Stomach (tissue), 4 donors: ENCODE results near the gene COL19A1.

ENCODE experiments used
- EP300 ChIP-seq: sonication (generic); formaldehyde crosslinking; IDR thresholded peaks from one replicate; pipeline ENCODE4 v1.6.1; 2017; ENCODE audit warnings: antibody characterized with exemption
- POLR2A ChIP-seq, 4 donors: fragments of 450-650 bp; IDR thresholded peaks; one replicate each; pipeline ENCODE4 v1.6.1; 2016; ENCODE audit warnings: antibody characterized with exemption in 4 of 4, control low read depth in 2 of 4, mild to moderate bottlenecking in 1 of 4, moderate library complexity in 1 of 4
- POLR2AphosphoS5 ChIP-seq, 3 donors: sonication (generic); formaldehyde crosslinking; IDR thresholded peaks; one replicate each; pipeline ENCODE4 v1.6.1; 2016; ENCODE audit warnings: antibody characterized with exemption in 3 of 3
- TF ChIP-seq, protein P1 (sequence below), 7 experiments: fragments of 450-650 bp in 4 of 7; fragments of 200-600 bp in 3 of 7; sonication (generic) in 3 of 7; IDR thresholded peaks; one replicate each; pipeline ENCODE4 v1.5.1; 2016 to 2019; ENCODE audit warnings: antibody characterized with exemption in 7 of 7, control low read depth in 2 of 7, mild to moderate bottlenecking in 1 of 7

- TF ChIP-seq, protein P1, sequence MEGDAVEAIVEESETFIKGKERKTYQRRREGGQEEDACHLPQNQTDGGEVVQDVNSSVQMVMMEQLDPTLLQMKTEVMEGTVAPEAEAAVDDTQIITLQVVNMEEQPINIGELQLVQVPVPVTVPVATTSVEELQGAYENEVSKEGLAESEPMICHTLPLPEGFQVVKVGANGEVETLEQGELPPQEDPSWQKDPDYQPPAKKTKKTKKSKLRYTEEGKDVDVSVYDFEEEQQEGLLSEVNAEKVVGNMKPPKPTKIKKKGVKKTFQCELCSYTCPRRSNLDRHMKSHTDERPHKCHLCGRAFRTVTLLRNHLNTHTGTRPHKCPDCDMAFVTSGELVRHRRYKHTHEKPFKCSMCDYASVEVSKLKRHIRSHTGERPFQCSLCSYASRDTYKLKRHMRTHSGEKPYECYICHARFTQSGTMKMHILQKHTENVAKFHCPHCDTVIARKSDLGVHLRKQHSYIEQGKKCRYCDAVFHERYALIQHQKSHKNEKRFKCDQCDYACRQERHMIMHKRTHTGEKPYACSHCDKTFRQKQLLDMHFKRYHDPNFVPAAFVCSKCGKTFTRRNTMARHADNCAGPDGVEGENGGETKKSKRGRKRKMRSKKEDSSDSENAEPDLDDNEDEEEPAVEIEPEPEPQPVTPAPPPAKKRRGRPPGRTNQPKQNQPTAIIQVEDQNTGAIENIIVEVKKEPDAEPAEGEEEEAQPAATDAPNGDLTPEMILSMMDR (IDR thresholded peaks at IDR 0.05): no peak
- no peak for TF ChIP-seq EP300
- TF ChIP-seq POLR2A (IDR thresholded peaks at IDR 0.05): no peak
- TF ChIP-seq POLR2AphosphoS5 (IDR thresholded peaks at IDR 0.05): no peak
Observed at GRCh38 chr6:70216767-70217166, 350.4 kb downstream of the COL19A1 start.
